Measurements from ENCODE around the gene F12.

Gene F12

GRCh38 chr5:177358370-177358819, 51.0 kb downstream of the F12 start:
- Mint-ChIP-seq H3K4me3 (peak overlapping the region; percentile 90), H3K9me3 (peaks cover 4% of the 10 kb centered on the region), H3K27ac (peak overlapping the region; percentile 90), H3K27me3 (no peaks in the 10 kb centered on the region), H3K36me3 (ENCODE audit: low read depth) (no peaks in the 10 kb centered on the region), H3K4me1 (ENCODE audit: low read depth) (peaks cover 82% of the 10 kb centered on the region)

- Mint-ChIP-seq H3K4me1 (ENCODE audit: low read depth) (peaks cover 75% of the 10 kb centered on the region), H3K27ac (peak within 1 kb of the TSS; percentile 90), H3K27me3 (no peaks in the 10 kb centered on the region), H3K9me3 (peaks cover 4% of the 10 kb centered on the region), H3K4me3 (peak within 1 kb of the TSS; percentile 90), H3K36me3 (ENCODE audit: low read depth) (no peaks in the 10 kb centered on the region)
Observed at GRCh38 chr5:177357459-177358351, 51.7 kb downstream of the F12 start, which contains the start of gene RGS14. RGS14 (plus strand) TSS chr5:177357924; CDS start chr5:177358025, 101 bp downstream.

DNA sequence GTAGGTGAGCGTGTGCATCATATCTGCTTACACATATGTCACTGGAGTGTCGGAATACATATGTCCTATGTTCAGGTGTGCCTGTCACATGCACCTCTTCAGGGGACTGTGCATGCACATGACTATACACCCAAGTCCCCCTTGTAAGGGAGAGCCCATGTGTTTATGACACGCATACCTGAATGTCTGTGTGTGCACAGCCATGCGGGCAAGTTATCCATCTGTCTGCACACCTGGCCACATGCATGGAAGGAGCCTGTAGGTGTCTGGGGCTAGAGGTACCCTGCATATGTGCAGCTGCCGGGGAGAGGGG, 52.3 kb downstream of the F12 start:
- H3K27ac Mint-ChIP-seq, result peak overlapping the region; percentile 90
- H3K4me1 Mint-ChIP-seq (ENCODE audit: low read depth), result peaks cover 71% of the 10 kb centered on the region

GRCh38 chr5:177356746-177357145, 52.6 kb downstream of the F12 start:
- Mint-ChIP-seq H3K4me1 (ENCODE audit: low read depth) (peaks cover 70% of the 10 kb centered on the region), H3K4me3 (peak overlapping the region; percentile 90), H3K36me3 (ENCODE audit: low read depth) (no peaks in the 10 kb centered on the region), H3K9me3 (peaks cover 4% of the 10 kb centered on the region), H3K27ac (peak overlapping the region; percentile 90), H3K27me3 (no peaks in the 10 kb centered on the region)

More for the DNA sequence above, 52.3 kb downstream of the F12 start:
- Mint-ChIP-seq H3K36me3 (ENCODE audit: low read depth) (no peaks in the 10 kb centered on the region), H3K27me3 (no peaks in the 10 kb centered on the region), H3K9me3 (peaks cover 4% of the 10 kb centered on the region), H3K4me3 (peak overlapping the region; percentile 90)

DNA sequence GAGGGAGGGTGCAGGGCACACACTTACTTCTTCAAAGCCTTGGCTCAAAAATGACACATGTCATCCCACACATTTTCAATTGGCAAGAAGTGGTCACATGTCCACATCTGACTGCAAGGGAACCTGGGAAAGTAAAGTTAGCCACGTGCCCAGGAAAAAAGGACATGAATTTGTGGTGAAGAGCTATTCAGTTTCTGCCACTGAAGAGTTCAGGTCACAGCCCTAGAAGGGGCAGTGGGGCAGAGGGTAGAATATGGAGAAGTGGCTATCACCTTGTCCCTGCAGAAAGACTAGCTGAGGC, 53.5 kb downstream of the F12 start:
- no peak overlapping the region for H3K4me3 Mint-ChIP-seq
- no peaks in the 10 kb centered on the region for H3K27me3 Mint-ChIP-seq
- peaks cover 62% of the 10 kb centered on the region for H3K4me1 Mint-ChIP-seq (ENCODE audit: low read depth)
- peak overlapping the region; percentile 21 for H3K27ac Mint-ChIP-seq
- H3K9me3 Mint-ChIP-seq, result peaks cover 4% of the 10 kb centered on the region
- H3K36me3 Mint-ChIP-seq (ENCODE audit: low read depth), result no peaks in the 10 kb centered on the region

GRCh38 chr5:177355162-177355867, 54.0 kb downstream of the F12 start:
- Mint-ChIP-seq H3K27ac (peak overlapping the region; percentile 48), H3K9me3 (peaks cover 4% of the 10 kb centered on the region), H3K36me3 (ENCODE audit: low read depth) (peaks cover under 1% of the 10 kb centered on the region), H3K27me3 (no peaks in the 10 kb centered on the region), H3K4me1 (ENCODE audit: low read depth) (peaks cover 64% of the 10 kb centered on the region), H3K4me3 (no peak overlapping the region)

GRCh38 chr5:177354711-177355110, 54.7 kb downstream of the F12 start:
- H3K4me1 Mint-ChIP-seq (ENCODE audit: low read depth), result peaks cover 64% of the 10 kb centered on the region
- no peak overlapping the region for H3K4me3 Mint-ChIP-seq
- peaks cover 4% of the 10 kb centered on the region for H3K9me3 Mint-ChIP-seq
- H3K27ac Mint-ChIP-seq, result no peak overlapping the region
- H3K27me3 Mint-ChIP-seq, result no peaks in the 10 kb centered on the region
- H3K36me3 Mint-ChIP-seq (ENCODE audit: low read depth), result peaks cover 7% of the 10 kb centered on the region

DNA sequence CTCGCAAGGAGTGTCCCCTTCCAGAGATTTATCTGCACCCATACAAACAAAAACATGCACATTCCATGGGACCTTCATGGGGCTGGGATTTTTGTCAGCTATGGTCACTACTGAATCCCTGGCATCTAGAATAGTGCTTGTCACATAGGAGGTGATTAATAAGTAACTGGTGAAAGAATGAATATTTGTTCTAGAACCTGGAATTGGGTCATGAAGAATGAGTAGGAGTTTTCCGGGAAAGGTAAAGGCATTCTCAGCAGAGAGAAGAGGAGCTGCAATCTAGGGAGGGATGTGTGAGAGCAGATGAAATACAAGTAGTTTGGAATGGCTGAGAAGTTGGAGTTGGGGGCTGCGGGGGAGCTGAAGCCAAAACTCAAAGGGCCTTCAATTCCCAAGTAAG, 55.1 kb downstream of the F12 start:
- no peaks in the 10 kb centered on the region for H3K27me3 Mint-ChIP-seq
- peaks cover 12% of the 10 kb centered on the region for H3K36me3 Mint-ChIP-seq (ENCODE audit: low read depth)
- H3K9me3 Mint-ChIP-seq, result peaks cover 4% of the 10 kb centered on the region
- peaks cover 64% of the 10 kb centered on the region for H3K4me1 Mint-ChIP-seq (ENCODE audit: low read depth)
- no peak overlapping the region for H3K4me3 Mint-ChIP-seq
- H3K27ac Mint-ChIP-seq, result no peak overlapping the region

DNA sequence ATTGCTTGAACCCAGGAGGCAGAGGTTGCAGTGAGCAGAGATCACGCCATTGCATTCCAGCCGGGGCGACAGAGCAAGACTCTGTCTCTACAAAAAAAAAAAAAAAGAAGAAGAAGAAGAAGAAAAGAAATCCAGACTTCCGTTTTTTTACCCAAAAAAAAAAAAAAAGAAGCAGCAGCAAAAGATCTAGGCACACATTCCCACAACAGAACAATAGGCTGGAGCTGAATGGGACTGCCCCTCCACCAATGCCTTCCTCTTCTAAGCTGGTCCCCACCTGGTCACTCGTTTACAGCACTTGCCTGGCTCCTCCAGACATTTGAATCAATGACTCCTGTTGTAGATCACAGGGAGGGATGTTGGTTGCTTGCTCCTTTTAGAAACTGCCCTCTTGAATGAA, 56.3 kb downstream of the F12 start:
- peak overlapping the region; percentile 2 for H3K4me3 Mint-ChIP-seq
- H3K27ac Mint-ChIP-seq, result no peak overlapping the region
- peaks cover 4% of the 10 kb centered on the region for H3K9me3 Mint-ChIP-seq
- H3K4me1 Mint-ChIP-seq (ENCODE audit: low read depth), result peaks cover 61% of the 10 kb centered on the region
- peaks cover 15% of the 10 kb centered on the region for H3K36me3 Mint-ChIP-seq (ENCODE audit: low read depth)
- no peaks in the 10 kb centered on the region for H3K27me3 Mint-ChIP-seq
